ENCODE results near the gene MFN2.

The MFN2 gene

DNA sequence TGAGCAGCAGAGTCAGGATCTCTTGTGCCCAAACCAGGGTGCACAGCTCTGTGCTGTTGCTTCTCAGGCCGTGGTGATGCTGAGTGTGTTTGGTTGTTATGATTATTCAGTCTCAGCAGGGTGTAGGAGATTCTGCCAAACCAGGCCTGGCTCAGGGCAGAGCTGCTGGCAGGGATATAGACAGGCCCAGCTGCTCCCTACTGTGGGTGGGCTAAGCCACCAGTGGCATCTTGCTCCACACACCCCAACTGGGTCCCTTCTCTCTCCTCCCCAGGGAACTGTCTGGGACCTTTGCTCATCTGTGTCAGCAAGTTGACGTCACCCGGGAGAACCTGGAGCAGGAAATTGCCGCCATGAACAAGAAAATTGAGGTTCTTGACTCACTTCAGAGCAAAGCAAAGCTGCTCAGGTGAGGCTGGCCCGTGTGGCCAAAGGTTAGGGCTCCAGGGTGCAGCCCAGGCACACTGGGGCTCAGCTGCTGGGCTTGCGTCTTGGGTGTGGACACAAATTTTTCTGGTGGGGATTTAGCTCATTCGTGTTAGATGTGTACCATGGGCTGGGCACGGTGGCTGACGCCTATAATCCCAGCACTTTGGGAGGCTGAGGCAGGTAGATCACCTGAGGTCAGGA, 29.2 kb downstream of the MFN2 start:
- ChIA-PET POLR2A (ENCODE audit: low non-redundant PET) (no interaction called here), CTCF (interaction anchor here (0.6 kb wide), 1 partner anchor 43 kb away, joined by 3 read pairs; no protein-coding TSS in a partner anchor)
- no peak for DNase-seq (ENCODE audit: low spot score)
- peak overlapping the region; percentile 23; the same call in 1 of the 2 replicates for H3K27ac ChIP-seq
- no peak for TF ChIP-seq CTCF (conservative IDR thresholded peaks at IDR 0.05; ENCODE audit: low read depth)

DNA sequence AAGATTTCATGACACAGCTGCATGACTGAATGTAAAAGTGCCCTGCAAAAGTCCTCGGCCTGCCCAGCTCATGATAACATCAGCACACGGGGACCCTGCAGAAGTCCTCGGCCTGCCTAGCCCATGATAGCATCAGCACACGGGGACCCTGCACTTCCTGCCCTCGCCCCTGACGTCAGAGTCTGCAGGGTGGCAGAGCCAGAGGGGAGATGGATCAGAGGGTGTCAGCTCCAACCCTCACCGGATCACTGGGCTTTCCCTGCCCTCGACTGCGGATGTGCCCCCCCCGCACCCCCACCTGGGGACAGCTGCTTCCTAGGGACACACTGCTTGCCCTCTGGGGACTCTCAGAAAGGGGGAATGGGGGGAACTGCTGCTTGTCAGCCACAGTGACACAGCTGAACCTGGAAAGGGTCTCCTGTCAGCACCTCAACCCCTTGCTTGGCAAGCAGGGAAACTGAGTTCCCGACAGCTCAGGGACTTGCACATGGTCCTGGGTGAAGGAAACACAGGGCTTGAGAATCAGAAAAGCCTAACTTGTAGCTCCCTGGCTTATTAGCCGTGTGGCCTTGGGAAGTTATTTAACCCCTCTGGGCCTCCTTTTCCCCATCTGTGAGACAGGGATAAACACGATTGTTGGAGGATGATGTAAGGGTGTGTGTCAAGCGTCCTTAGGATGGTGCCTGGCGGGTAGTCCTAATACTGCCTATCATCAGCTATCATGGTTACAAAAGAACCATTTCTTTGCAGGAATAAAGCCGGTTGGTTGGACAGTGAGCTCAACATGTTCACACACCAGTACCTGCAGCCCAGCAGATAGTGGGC, 30.7 kb downstream of the MFN2 start:
- no peak for TF ChIP-seq CTCF (conservative IDR thresholded peaks at IDR 0.05; ENCODE audit: low read depth)
- peak overlapping the region; percentile 56 for H3K27ac ChIP-seq
- ChIA-PET CTCF (interaction anchor here (0.6 kb wide), 1 partner anchor 320 kb away, joined by 5 read pairs; no protein-coding TSS in a partner anchor), POLR2A (ENCODE audit: low non-redundant PET) (no interaction called here)
- DNase-seq (ENCODE audit: low spot score) = no peak

- POLR2A ChIA-PET (ENCODE audit: low non-redundant PET) = no interaction called here
- CTCF ChIA-PET = no interaction called here
- peak overlapping the region; percentile 56 for H3K27ac ChIP-seq
- DNase-seq (ENCODE audit: low spot score) = no peak
- no peak for TF ChIP-seq CTCF (conservative IDR thresholded peaks at IDR 0.05; ENCODE audit: low read depth)
Observed at GRCh38 chr1:12011998-12012397, 31.8 kb downstream of the MFN2 start.

GRCh38 chr1:12012560-12013316, 32.5 kb downstream of the MFN2 start:
- DNase-seq (ENCODE audit: low spot score) = no peak
- no peak for TF ChIP-seq CTCF (conservative IDR thresholded peaks at IDR 0.05; ENCODE audit: low read depth)
- ChIA-PET CTCF (interaction anchor here (0.6 kb wide), 1 partner anchor 91 kb away, joined by 4 read pairs; no protein-coding TSS in a partner anchor), POLR2A (ENCODE audit: low non-redundant PET) (no interaction called here)
- H3K27ac ChIP-seq = peak overlapping the region; percentile 56

DNA sequence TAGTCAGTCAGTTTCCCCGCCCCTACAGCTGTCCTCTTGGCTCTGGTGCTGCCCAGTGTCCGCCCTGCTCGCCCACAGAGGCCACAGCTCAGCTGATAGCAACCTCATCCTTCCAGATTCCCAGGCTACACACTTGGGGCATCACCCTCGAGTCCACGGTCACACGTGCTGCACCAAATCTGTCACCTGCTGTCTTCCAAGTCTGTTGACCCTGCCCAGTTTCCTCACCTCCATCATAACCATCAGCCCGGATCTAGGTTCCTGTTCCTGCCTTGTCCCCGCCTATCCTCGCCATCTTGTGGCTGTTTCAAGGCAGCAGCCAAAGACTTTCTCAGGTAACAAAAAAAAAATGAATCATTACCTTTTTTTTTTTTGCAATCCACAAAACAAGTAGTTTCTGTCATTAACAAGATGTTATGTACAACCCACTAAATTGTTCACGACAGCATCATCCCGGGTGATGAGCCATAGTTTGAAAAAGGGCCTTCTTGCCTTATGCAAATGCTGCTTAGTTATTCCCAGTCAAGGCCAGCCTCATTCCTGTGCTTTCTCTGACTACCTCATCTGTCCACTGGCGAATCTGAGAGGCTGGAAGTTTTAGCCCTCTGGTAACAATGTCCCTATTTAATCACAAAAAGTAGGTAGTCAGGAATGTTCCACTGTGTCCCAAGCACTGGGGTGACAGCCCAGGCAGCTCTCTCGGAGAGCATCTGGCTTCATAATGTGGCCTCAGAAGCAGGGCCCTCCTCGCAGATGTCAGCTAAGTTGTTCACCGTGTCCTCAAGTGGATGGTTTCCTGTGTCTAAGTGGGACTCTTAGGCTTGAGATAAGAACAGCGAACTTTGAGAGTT, 34.1 kb downstream of the MFN2 start:
- ChIA-PET POLR2A (ENCODE audit: low non-redundant PET) (no interaction called here), CTCF (no interaction called here)
- DNase-seq (ENCODE audit: low spot score) = peak; percentile 57
- TF ChIP-seq CTCF (conservative IDR thresholded peaks at IDR 0.05; ENCODE audit: low read depth) = no peak
- H3K27ac ChIP-seq = peak overlapping the region; percentile 59
